Natural killer cell treated with Interleukin-12 subunit alpha and Interleukin-12 subunit beta and Interleukin-15 and Interleukin-18, amount 100 ng/mL, for 72 hours (primary cell): Measurements from ENCODE around the gene CD79A. TPM values are rescaled to one million over a fixed set of nuclear protein-coding genes. Genes with fewer than 3 reads are reported as not detected.

ENCODE experiments used
- ATAC-seq, 2 donors: fragments of 150-1000 bp; cut with Tn5 transposase in 1 of 2; sonication (Bioruptor Pico), chemical (Tn5 transposase) in 1 of 2; 2 replicates each; pipeline ENCODE4 v1.10.0; 2021
- DNase-seq: peaks from one replicate; pipeline ENCODE4 v3.0.0; 2022; ENCODE audit warnings: low spot score
- H3K27ac Mint-ChIP-seq, 2 donors: 1 replicate in 1 of 2; 2 replicates in 1 of 2; pipeline ENCODE4 v1.8.0; 2022; ENCODE audit warnings: mixed read lengths in 2 of 2, mild to moderate bottlenecking in 1 of 2, moderate library complexity in 1 of 2
- H3K27me3 Mint-ChIP-seq, 2 donors: 1 replicate in 1 of 2; 2 replicates in 1 of 2; pipeline ENCODE4 v1.8.0; 2022; ENCODE audit warnings: mixed read lengths in 2 of 2
- H3K36me3 Mint-ChIP-seq: one replicate; pipeline ENCODE4 v1.8.0; 2022; ENCODE audit warnings: mixed read lengths
- H3K4me1 Mint-ChIP-seq, 2 donors: 1 replicate in 1 of 2; 2 replicates in 1 of 2; pipeline ENCODE4 v1.8.0; 2022; ENCODE audit warnings: low read depth in 2 of 2, mixed read lengths in 2 of 2, mild to moderate bottlenecking in 1 of 2
- H3K4me3 Mint-ChIP-seq: one replicate; pipeline ENCODE4 v1.8.0; 2022; ENCODE audit warnings: mixed read lengths
- H3K9me3 Mint-ChIP-seq: 2 replicates; pipeline ENCODE4 v1.8.0; 2022; ENCODE audit warnings: mixed read lengths
- total RNA-seq, 2 donors: library from RNA; stranded (reverse); gene quantifications; one replicate each; pipeline ENCODE4 v1.2.3, GENCODE V29; 2022

CD79A gene
- total RNA-seq, 2 donors from 2014 or later: 0.93 to 1.8 TPM

- H3K27ac Mint-ChIP-seq: no peak overlapping the region
- H3K36me3 Mint-ChIP-seq: no peaks in the 10 kb centered on the region
- H3K27me3 Mint-ChIP-seq: peaks cover 20 to 27% of the 10 kb centered on the region in 2 donors
- peaks cover 20 to 26% of the 10 kb centered on the region in 2 donors for H3K4me1 Mint-ChIP-seq
- ATAC-seq (peak in 1 of 2 donors; percentile 5), DNase-seq (no peak)
- no peak overlapping the region for H3K4me3 Mint-ChIP-seq
- no peaks in the 10 kb centered on the region for H3K9me3 Mint-ChIP-seq
Observed at GRCh38 chr19:41918653-41919244, 41.7 kb downstream of the CD79A start.

GRCh38 chr19:41919948-41920712 lies 43.1 kb downstream of the CD79A start:
- ATAC-seq (no peak), DNase-seq (no peak)
- Mint-ChIP-seq H3K27ac (no peak overlapping the region), H3K4me3 (no peak overlapping the region), H3K27me3 (peaks cover 15 to 27% of the 10 kb centered on the region in 2 donors), H3K36me3 (no peaks in the 10 kb centered on the region), H3K4me1 (peaks cover 14 to 19% of the 10 kb centered on the region in 2 donors), H3K9me3 (no peaks in the 10 kb centered on the region)

GRCh38 chr19:41920882-41921576 lies 44.0 kb downstream of the CD79A start:
- no peak for ATAC-seq

GRCh38 chr19:41921577-41922576 lies 44.8 kb downstream of the CD79A start:
- H3K4me1 Mint-ChIP-seq: peaks cover 14 to 19% of the 10 kb centered on the region in 2 donors
- no peaks in the 10 kb centered on the region for H3K36me3 Mint-ChIP-seq
- DNase-seq: no peak
- no peaks in the 10 kb centered on the region for H3K9me3 Mint-ChIP-seq
- ATAC-seq: no peak
- peak overlapping the region in 1 of 2 donors; percentile 28 for H3K27ac Mint-ChIP-seq
- no peak overlapping the region for H3K4me3 Mint-ChIP-seq
- peaks cover 15 to 27% of the 10 kb centered on the region in 2 donors for H3K27me3 Mint-ChIP-seq

More at GRCh38 chr19:41920882-41921576, 44.0 kb downstream of the CD79A start:
- peak overlapping the region in 1 of 2 donors; percentile 22 for H3K27ac Mint-ChIP-seq
- H3K4me1 Mint-ChIP-seq: peaks cover 14 to 19% of the 10 kb centered on the region in 2 donors
- no peak overlapping the region for H3K4me3 Mint-ChIP-seq
- H3K36me3 Mint-ChIP-seq: no peaks in the 10 kb centered on the region
- DNase-seq: no peak
- H3K27me3 Mint-ChIP-seq: peaks cover 15 to 27% of the 10 kb centered on the region in 2 donors
- no peaks in the 10 kb centered on the region for H3K9me3 Mint-ChIP-seq

GRCh38 chr19:41922585-41922984 lies 45.5 kb downstream of the CD79A start:
- H3K9me3 Mint-ChIP-seq: no peaks in the 10 kb centered on the region
- no peak for DNase-seq
- H3K27ac Mint-ChIP-seq: peak overlapping the region in 1 of 2 donors; percentile 28
- H3K36me3 Mint-ChIP-seq: no peaks in the 10 kb centered on the region
- ATAC-seq: no peak
- peaks cover 15 to 27% of the 10 kb centered on the region in 2 donors for H3K27me3 Mint-ChIP-seq
- no peak overlapping the region for H3K4me3 Mint-ChIP-seq
- peaks cover 14 to 19% of the 10 kb centered on the region in 2 donors for H3K4me1 Mint-ChIP-seq

GRCh38 chr19:41923045-41923788 lies 46.1 kb downstream of the CD79A start:
- H3K36me3 Mint-ChIP-seq: no peaks in the 10 kb centered on the region
- no peak overlapping the region for H3K4me3 Mint-ChIP-seq
- no peak overlapping the region for H3K27ac Mint-ChIP-seq
- ATAC-seq: no peak
- peaks cover 15 to 27% of the 10 kb centered on the region in 2 donors for H3K27me3 Mint-ChIP-seq
- no peak for DNase-seq
- H3K4me1 Mint-ChIP-seq: peaks cover 17 to 19% of the 10 kb centered on the region in 2 donors
- H3K9me3 Mint-ChIP-seq: no peaks in the 10 kb centered on the region

- Mint-ChIP-seq H3K27me3 (peaks cover 20 to 34% of the 10 kb centered on the region in 2 donors), H3K4me3 (no peak overlapping the region), H3K4me1 (peaks cover 24 to 27% of the 10 kb centered on the region in 2 donors), H3K36me3 (no peaks in the 10 kb centered on the region), H3K9me3 (no peaks in the 10 kb centered on the region), H3K27ac (no peak overlapping the region)
- DNase-seq (no peak), ATAC-seq (no peak)
Observed at GRCh38 chr19:41924151-41925145, 47.4 kb downstream of the CD79A start.

- Mint-ChIP-seq H3K27me3 (peaks cover 21 to 34% of the 10 kb centered on the region in 2 donors), H3K4me1 (peaks cover 30 to 32% of the 10 kb centered on the region in 2 donors)
Observed at GRCh38 chr19:41925208-41926003, 48.3 kb downstream of the CD79A start.

GRCh38 chr19:41926028-41926762 lies 49.1 kb downstream of the CD79A start:
- Mint-ChIP-seq H3K9me3 (no peaks in the 10 kb centered on the region), H3K4me1 (peaks cover 30 to 32% of the 10 kb centered on the region in 2 donors), H3K27ac (no peak overlapping the region), H3K36me3 (no peaks in the 10 kb centered on the region), H3K4me3 (no peak overlapping the region), H3K27me3 (peaks cover 23 to 31% of the 10 kb centered on the region in 2 donors)
- DNase-seq (no peak), ATAC-seq (no peak)

More at GRCh38 chr19:41925208-41926003, 48.3 kb downstream of the CD79A start:
- Mint-ChIP-seq H3K27ac (no peak overlapping the region), H3K36me3 (no peaks in the 10 kb centered on the region), H3K4me3 (no peak overlapping the region), H3K9me3 (no peaks in the 10 kb centered on the region)
- no peak for DNase-seq
- no peak for ATAC-seq

GRCh38 chr19:41926763-41927496 lies 49.9 kb downstream of the CD79A start:
- Mint-ChIP-seq H3K27me3 (peaks cover 20 to 24% of the 10 kb centered on the region in 2 donors), H3K4me3 (no peak overlapping the region)

More at GRCh38 chr19:41926763-41927496, 49.9 kb downstream of the CD79A start:
- Mint-ChIP-seq H3K4me1 (peaks cover 26 to 29% of the 10 kb centered on the region in 2 donors), H3K27ac (no peak overlapping the region), H3K9me3 (no peaks in the 10 kb centered on the region), H3K36me3 (no peaks in the 10 kb centered on the region)
- DNase-seq (no peak), ATAC-seq (no peak)
